Keratinocyte (primary cell): Measurements from ENCODE around the gene ATXN7. TPM values are rescaled to one million over a fixed set of nuclear protein-coding genes. Genes with fewer than 3 reads are reported as not detected.

ENCODE experiments used
- DNase-seq: peaks from one replicate; pipeline ENCODE4 v3.0.0-alpha.2; 2011; ENCODE audit warnings: low read depth, missing footprints, low spot score
- FAIRE-seq: peaks from 2 replicates; lab custom pipeline; 2011; peaks lifted over from hg19 to GRCh38; lab: Jason Lieb, UNC
- H2AFZ ChIP-seq: 2 replicates; pipeline ENCODE4 v1.6.0; 2012; ENCODE audit warnings: low read length, control low read depth, inconsistent platforms; ENCODE audit not compliant: control insufficient read depth
- H3K27ac ChIP-seq: 2 replicates; pipeline ENCODE4 v1.5.1; 2011; ENCODE audit warnings: low read length; ENCODE audit not compliant: control insufficient read depth, insufficient read depth
- H3K27me3 ChIP-seq: 3 replicates; pipeline ENCODE4 v1.6.0; 2011; ENCODE audit warnings: low read length; ENCODE audit not compliant: control insufficient read depth, insufficient read depth; ENCODE audit errors: extremely low read depth
- H3K36me3 ChIP-seq, 2 experiments: 2 replicates in 1 of 2; 3 replicates in 1 of 2; pipeline ENCODE4 v1.5.1; 2011; ENCODE audit warnings: low read length in 2 of 2, mild to moderate bottlenecking in 1 of 2; ENCODE audit not compliant: control insufficient read depth in 2 of 2, insufficient read depth in 2 of 2; ENCODE audit errors: extremely low read depth in 1 of 2
- H3K4me1 ChIP-seq: 3 replicates; pipeline ENCODE4 v1.5.1; 2011; ENCODE audit warnings: low read length; ENCODE audit not compliant: control insufficient read depth, insufficient read depth; ENCODE audit errors: extremely low read depth
- H3K4me2 ChIP-seq: 3 replicates; pipeline ENCODE4 v1.6.0; 2011; ENCODE audit warnings: low read depth, low read length; ENCODE audit not compliant: control insufficient read depth, insufficient read depth; ENCODE audit errors: extremely low read depth
- H3K4me3 ChIP-seq, 3 experiments: fragments of 200-600 bp in 1 of 3; sonication (generic) in 1 of 3; 2 replicates in 2 of 3; 3 replicates in 1 of 3; pipeline ENCODE4 v1.5.1; 2011 to 2016; ENCODE audit warnings: low read length in 3 of 3, mild to moderate bottlenecking in 3 of 3, control low read depth in 2 of 3, inconsistent platforms in 1 of 3, low read depth in 1 of 3, mixed read lengths in 1 of 3, mixed run types in 1 of 3, moderate library complexity in 1 of 3; ENCODE audit not compliant: control insufficient read depth in 2 of 3, insufficient read depth in 2 of 3; ENCODE audit errors: extremely low read depth in 1 of 3
- H3K79me2 ChIP-seq: 2 replicates; pipeline ENCODE4 v1.6.0; 2012; ENCODE audit warnings: low read length; ENCODE audit not compliant: control insufficient read depth, insufficient read depth
- H3K9ac ChIP-seq: 3 replicates; pipeline ENCODE4 v1.6.0; 2011; ENCODE audit warnings: low read length; ENCODE audit not compliant: control insufficient read depth, insufficient read depth; ENCODE audit errors: extremely low read depth
- H3K9me1 ChIP-seq: 3 replicates; pipeline ENCODE4 v1.6.0; 2011; ENCODE audit warnings: low read length; ENCODE audit not compliant: control insufficient read depth, insufficient read depth; ENCODE audit errors: extremely low read depth
- H3K9me3 ChIP-seq: 2 replicates; pipeline ENCODE4 v1.5.1; 2012; ENCODE audit warnings: low read depth, low read length; ENCODE audit not compliant: control insufficient read depth
- H4K20me1 ChIP-seq: 3 replicates; pipeline ENCODE4 v1.6.0; 2011; ENCODE audit warnings: low read length; ENCODE audit not compliant: control insufficient read depth, insufficient read depth; ENCODE audit errors: extremely low read depth
- EZH2 ChIP-seq: IDR thresholded peaks from one replicate; pipeline ENCODE4 v1.6.1; 2012; ENCODE audit warnings: inconsistent platforms, mild to moderate bottlenecking, low read length, moderate library complexity
- dilution Hi-C: fragments of 300-500 bp; cut with MboI; formaldehyde crosslinking; loops from one replicate; pipeline ENCODE4 v1.7.0; 2020; ENCODE audit warnings: low sequenced_read_pairs; ENCODE audit not compliant: extremely low pct_ligation_motif_present
- polyA plus RNA-seq, 5 experiments: library from polyadenylated mRNA; depleted of rRNA in 3 of 5; stranded (reverse) in 3 of 5; stranded (forward) in 1 of 5; unstranded in 1 of 5; fragments of >200 nt; gene quantifications; 1 replicate in 1 of 5; 2 replicates in 3 of 5; 3 replicates in 1 of 5; pipeline versions ENCODE4 v1.2.1 to v1.2.3, GENCODE V29; 2011 to 2012; ENCODE audit warnings: missing spikeins in 2 of 5, low read depth in 1 of 5, low replicate concordance in 1 of 5
- TF ChIP-seq, protein P1 (sequence below), 3 experiments: IDR thresholded peaks in 1 of 3; conservative IDR thresholded peaks in 1 of 3; optimal IDR thresholded peaks in 1 of 3; 2 replicates in 2 of 3; 3 replicates in 1 of 3; pipeline versions ENCODE3 to v1.5.1; 2011; ENCODE audit warnings: low read length in 3 of 3, mild to moderate bottlenecking in 3 of 3, moderate library complexity in 2 of 3, control low read depth in 1 of 3, inconsistent platforms in 1 of 3; ENCODE audit not compliant: insufficient read depth in 2 of 3; ENCODE audit errors: extremely low read depth in 1 of 3

Gene ATXN7
- polyA plus RNA-seq, 1 donor (not counting 4 experiments of a cell fraction or from before 2014, with no cell fraction given) = 8.8 TPM

DNA sequence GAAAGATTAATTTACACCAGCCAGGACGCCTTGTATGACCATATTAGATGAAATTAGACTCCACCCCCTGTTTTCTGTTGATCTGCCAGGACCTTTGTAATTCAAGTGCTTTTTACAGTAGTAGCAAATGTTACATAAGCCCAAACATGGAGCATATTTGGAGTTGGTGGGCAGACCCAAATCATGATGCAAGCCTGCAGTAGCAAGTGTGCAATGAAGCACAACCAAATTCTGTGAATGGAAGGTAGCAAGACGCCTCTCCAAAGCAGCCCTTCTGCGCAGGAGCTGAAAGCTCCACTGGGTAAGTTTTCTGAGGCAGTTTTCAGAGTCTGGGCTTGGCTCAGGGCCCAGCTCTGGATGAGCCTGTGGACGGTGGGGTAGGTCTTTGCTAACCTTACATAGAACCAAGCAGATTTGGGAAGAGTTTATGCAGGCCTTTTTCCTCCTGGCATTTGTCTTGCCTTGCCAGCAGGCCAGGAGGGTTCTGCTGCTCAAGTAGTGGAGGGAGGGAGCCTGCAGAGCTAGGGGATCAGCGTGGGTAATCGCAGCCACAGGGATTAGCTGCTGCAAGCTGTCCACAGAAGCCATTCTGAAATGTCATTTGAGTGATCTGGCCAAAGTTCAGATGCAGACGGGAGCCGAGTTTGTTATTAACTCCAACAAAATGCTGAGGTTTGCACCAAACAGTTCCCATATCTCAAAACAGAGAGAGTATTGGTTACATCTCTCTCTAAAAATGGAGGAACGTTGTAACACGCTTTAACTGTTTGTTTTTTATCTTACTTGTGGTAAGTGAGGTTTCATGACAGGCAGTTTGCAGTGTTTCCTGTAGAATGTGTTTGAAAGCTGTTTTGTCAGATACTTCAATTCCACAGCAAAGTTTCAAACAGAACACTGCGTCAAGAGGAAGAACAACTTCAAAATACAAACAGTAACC lies 104.3 kb downstream of the ATXN7 start:
- Histone ChIP-seq H3K27me3 (no peaks in the 10 kb centered on the region), H3K27ac (peak overlapping the region; percentile 7), H3K9me1 (no peaks in the 10 kb centered on the region), H3K4me1 (peaks cover 33% of the 10 kb centered on the region), H2AFZ (no peak overlapping the region), H3K36me3 (peaks cover 0 to 3% of the 10 kb centered on the region in 2 experiments), H3K79me2 (peaks cover 36% of the 10 kb centered on the region), H3K4me3 (no peak overlapping the region), H3K9me3 (no peaks in the 10 kb centered on the region), H3K9ac (peak overlapping the region; percentile 28), H3K4me2 (peak overlapping the region; percentile 55), H4K20me1 (no peaks in the 10 kb centered on the region)
- dilution Hi-C loops = no loop called here
- FAIRE-seq = peak; percentile 63
- no peak for DNase-seq
- TF ChIP-seq EZH2 = no peak

DNA sequence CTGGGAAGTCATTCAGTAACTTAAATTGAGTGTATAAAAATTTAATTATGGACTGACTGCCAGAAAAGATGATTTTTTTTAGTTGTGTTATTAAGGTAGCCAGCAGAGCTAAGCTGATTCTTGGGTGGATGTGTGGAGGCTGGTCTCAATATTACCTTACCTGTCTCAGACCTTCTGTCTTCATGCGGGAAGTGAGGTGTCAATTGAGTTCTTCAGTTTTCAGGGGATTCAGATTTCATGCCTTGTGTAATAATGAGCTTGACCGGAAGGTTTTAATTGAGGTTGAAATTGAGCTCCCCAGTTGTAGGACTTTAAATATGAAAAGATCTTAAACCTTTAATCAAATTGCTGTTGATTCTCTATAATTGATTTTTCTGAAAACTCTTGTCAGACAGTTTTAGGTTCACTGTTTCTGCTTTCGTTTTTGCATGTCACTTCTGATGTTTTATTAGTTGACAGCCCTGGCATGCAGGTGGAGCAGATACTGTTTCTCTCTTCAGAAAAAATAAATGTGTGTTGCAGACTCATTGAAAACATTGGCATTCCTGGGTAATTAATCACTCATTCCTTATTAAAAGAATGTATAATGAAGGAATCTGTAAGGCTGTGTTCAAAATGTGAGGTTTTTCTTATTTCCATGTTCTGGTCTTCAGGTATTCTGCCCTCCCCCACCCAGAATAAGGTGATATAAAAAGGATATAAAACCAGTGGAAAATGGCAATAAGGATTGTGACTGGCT lies 105.1 kb downstream of the ATXN7 start:
- H4K20me1 ChIP-seq = no peaks in the 10 kb centered on the region
- peak overlapping the region; percentile 55 for H3K4me2 ChIP-seq
- H3K4me1 ChIP-seq = peaks cover 33% of the 10 kb centered on the region

More for the DNA sequence above, 105.1 kb downstream of the ATXN7 start:
- DNase-seq = no peak
- Histone ChIP-seq H3K27me3 (no peaks in the 10 kb centered on the region), H3K27ac (peak overlapping the region; percentile 7), H3K9ac (no peak overlapping the region), H3K36me3 (peaks cover 0 to 3% of the 10 kb centered on the region in 2 experiments), H3K9me1 (no peaks in the 10 kb centered on the region), H3K4me3 (no peak overlapping the region), H2AFZ (no peak overlapping the region), H3K9me3 (no peaks in the 10 kb centered on the region), H3K79me2 (peaks cover 35% of the 10 kb centered on the region)
- dilution Hi-C loops = no loop called here
- FAIRE-seq = no peak
- TF ChIP-seq EZH2 = no peak
- TF ChIP-seq, protein P1, sequence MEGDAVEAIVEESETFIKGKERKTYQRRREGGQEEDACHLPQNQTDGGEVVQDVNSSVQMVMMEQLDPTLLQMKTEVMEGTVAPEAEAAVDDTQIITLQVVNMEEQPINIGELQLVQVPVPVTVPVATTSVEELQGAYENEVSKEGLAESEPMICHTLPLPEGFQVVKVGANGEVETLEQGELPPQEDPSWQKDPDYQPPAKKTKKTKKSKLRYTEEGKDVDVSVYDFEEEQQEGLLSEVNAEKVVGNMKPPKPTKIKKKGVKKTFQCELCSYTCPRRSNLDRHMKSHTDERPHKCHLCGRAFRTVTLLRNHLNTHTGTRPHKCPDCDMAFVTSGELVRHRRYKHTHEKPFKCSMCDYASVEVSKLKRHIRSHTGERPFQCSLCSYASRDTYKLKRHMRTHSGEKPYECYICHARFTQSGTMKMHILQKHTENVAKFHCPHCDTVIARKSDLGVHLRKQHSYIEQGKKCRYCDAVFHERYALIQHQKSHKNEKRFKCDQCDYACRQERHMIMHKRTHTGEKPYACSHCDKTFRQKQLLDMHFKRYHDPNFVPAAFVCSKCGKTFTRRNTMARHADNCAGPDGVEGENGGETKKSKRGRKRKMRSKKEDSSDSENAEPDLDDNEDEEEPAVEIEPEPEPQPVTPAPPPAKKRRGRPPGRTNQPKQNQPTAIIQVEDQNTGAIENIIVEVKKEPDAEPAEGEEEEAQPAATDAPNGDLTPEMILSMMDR (optimal IDR thresholded peaks at IDR 0.05 in 1 of 3, IDR thresholded peaks at IDR 0.05 in 1 of 3, conservative IDR thresholded peaks at IDR 0.05 in 1 of 3; ENCODE audit: extremely low read depth in 1 of 3, insufficient read depth in 2 of 3, low read length in 3 of 3) = no peak
